K562 (cell line): Measurements from ENCODE around the gene PREP. TPM values are rescaled to one million over a fixed set of nuclear protein-coding genes. Genes with fewer than 3 reads are reported as not detected.

ENCODE experiments used
- CC2D1A ChIP-seq: fragments of 450-650 bp; IDR thresholded peaks from 2 replicates; pipeline ENCODE4 v1.6.1; 2017; ENCODE audit warnings: mild to moderate bottlenecking
- ELF4 ChIP-seq: fragments of 450-650 bp; formaldehyde crosslinking; IDR thresholded peaks from 2 replicates; pipeline ENCODE4 v1.4.0; 2022; ENCODE audit warnings: missing genetic modification characterization
- ESRRA ChIP-seq: fragments of 450-650 bp; IDR thresholded peaks from 2 replicates; pipeline ENCODE4 v1.6.1; 2014; ENCODE audit warnings: low read depth, mild to moderate bottlenecking, moderate library complexity, borderline replicate concordance
- MECOM ChIP-seq: fragments of 250-450 bp; sonication (Bioruptor Pico); IDR thresholded peaks from 2 replicates; pipeline ENCODE4 v1.8.0; 2022; ENCODE audit warnings: inconsistent platforms
- NR4A1 ChIP-seq, 2 experiments: fragments of 250-450 bp in 1 of 2; fragments of 450-650 bp in 1 of 2; sonication (Bioruptor Pico) in 1 of 2; IDR thresholded peaks; 2 replicates each; pipeline versions ENCODE4 v1.4.0 to v1.6.1; 2016 to 2020; ENCODE audit warnings: mild to moderate bottlenecking in 2 of 2, missing compliant biosample characterization in 1 of 2, missing genetic modification characterization in 1 of 2, moderate library complexity in 1 of 2
- SIN3B ChIP-seq: fragments of 450-650 bp; IDR thresholded peaks from 2 replicates; pipeline ENCODE4 v1.6.1; 2017; ENCODE audit warnings: low read depth, mild to moderate bottlenecking, moderate library complexity
- TSC22D4 ChIP-seq: fragments of 450-650 bp; IDR thresholded peaks from 2 replicates; pipeline ENCODE4 v1.6.1; 2016; ENCODE audit warnings: missing genetic modification characterization, missing biosample characterization, control low read depth
- WHSC1 ChIP-seq: IDR thresholded peaks from one replicate; pipeline ENCODE4 v1.6.1; 2012; ENCODE audit warnings: low read length, control low read depth, inconsistent platforms
- ZBTB1 ChIP-seq: sonication (generic); formaldehyde crosslinking; IDR thresholded peaks from 2 replicates; pipeline ENCODE4 v1.8.1; 2023; ENCODE audit warnings: missing genetic modification reagents, low read depth, mild to moderate bottlenecking, borderline replicate concordance
- ZKSCAN3 ChIP-seq: fragments of 250-450 bp; sonication (Bioruptor Pico); IDR thresholded peaks from 2 replicates; pipeline ENCODE4 v1.4.0; 2020
- ZNF212 ChIP-seq: fragments of 450-650 bp; formaldehyde crosslinking; IDR thresholded peaks from 2 replicates; pipeline ENCODE4 v1.4.0; 2020; ENCODE audit warnings: mild to moderate bottlenecking
- ZNF589 ChIP-seq: fragments of 200-800 bp; sonication (Bioruptor generic); IDR thresholded peaks from 2 replicates; pipeline ENCODE4 v1.6.1; 2016; ENCODE audit warnings: low read depth, missing genetic modification characterization, missing compliant biosample characterization
- ZNF717 ChIP-seq: fragments of 250-450 bp; sonication (Bioruptor Pico); IDR thresholded peaks from 2 replicates; pipeline ENCODE4 v1.5.0; 2021
- polyA plus RNA-seq, 8 experiments: library from polyadenylated mRNA; depleted of rRNA in 4 of 8; stranded (reverse) in 5 of 8; unstranded in 3 of 8; fragments of >200 nt; fragmentation: Nextera tagmentation in 2 of 8; fragmentation: Illumina TruSeq in 1 of 8; extraction: Ambion mirVana in 2 of 8; extraction: Trizol in 1 of 8; gene quantifications; 2 replicates each; pipeline versions ENCODE4 v1.2.1 to v1.2.3, GENCODE V29; 2011 to 2014; ENCODE audit warnings: inconsistent platforms in 1 of 8, missing spikeins in 1 of 8
- total RNA-seq, 7 experiments: library from RNA; depleted of rRNA in 6 of 7; stranded (reverse); fragments of >200 nt in 6 of 7; fragmentation: Illumina TruSeq in 2 of 7; extraction: Trizol in 2 of 7; gene quantifications; 2 replicates each; pipeline versions ENCODE4 v1.2.1 to v1.2.3, GENCODE V29; 2011 to 2021; ENCODE audit warnings: low replicate concordance in 1 of 7
- TF ChIP-seq, protein P1 (sequence below), 2 experiments: fragments of 450-650 bp; formaldehyde crosslinking in 1 of 2; IDR thresholded peaks; 2 replicates each; pipeline versions ENCODE4 v1.4.0 to v1.6.1; 2014 to 2020; ENCODE audit warnings: mild to moderate bottlenecking in 2 of 2, borderline replicate concordance in 1 of 2, low read depth in 1 of 2
- TF ChIP-seq, protein P2 (sequence below), 2 experiments: fragments of 200-800 bp in 1 of 2; sonication (Bioruptor generic) in 1 of 2; sonication (generic) in 1 of 2; formaldehyde crosslinking in 1 of 2; IDR thresholded peaks in 1 of 2; conservative IDR thresholded peaks in 1 of 2; 2 replicates each; pipeline versions ENCODE4 v1.5.0 to v1.6.1; 2016 to 2020; ENCODE audit warnings: missing compliant biosample characterization in 1 of 2, missing genetic modification characterization in 1 of 2, missing genetic modification reagents in 1 of 2

The PREP gene
- total and polyA plus RNA-seq, 9 of the 15 experiments (the other 6 are each of a cell fraction or from before 2014, with no cell fraction given) = 14.1 to 60.8 (median 28.3) TPM

DNA sequence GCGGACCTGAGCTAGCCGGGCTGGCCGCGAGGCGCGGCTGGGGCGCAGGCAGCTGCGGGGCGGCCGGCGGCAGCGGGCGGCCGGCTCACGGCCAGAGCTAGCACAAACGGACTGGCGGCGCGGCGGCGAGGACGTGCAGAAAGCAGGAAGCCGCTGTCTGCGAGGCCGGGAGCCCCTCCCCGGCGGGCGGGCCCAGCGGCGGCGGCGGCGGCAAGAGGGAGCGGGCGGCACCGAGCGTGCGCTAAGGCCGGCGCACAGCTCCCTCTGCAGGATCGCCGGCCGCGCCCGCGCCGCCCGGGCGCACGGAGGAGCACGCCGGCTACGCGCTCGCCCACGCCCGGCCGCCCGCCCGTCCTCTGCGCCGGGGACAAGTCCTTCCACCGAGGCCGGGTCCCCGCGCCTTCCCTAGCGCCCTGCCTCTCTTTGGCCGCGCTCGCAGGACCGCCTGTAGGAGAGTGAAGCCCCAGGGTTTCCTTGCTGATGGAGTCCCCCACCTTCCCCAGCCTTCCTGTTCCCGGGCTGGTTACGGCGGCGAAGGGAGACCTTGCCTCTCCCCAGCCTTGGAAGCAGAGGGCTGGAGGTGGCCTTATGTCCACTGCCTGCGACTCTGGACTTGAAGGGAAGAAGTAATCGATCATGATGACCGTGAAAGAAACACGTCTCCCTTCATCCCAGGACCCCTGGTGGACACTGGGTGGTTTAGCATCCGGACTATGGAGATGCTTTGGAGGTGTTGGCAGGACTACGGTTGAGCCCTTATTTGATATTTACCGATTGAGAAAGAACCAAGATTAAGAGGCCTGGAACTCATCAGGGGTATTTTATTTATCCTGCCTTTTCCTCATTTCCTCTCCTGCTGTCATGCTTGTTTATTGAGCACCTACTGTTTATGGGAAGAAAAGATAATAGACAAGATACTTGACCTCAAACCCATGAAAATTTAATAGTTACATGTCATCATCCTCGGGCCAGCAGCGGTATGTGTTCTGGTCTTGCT lies at the start of gene PREP (continued):
- TF ChIP-seq ZNF717 (CRISPR knock-in tag) (no peak), ESRRA (no peak), ELF4 (CRISPR knock-in tag) (no peak), ZBTB1 (CRISPR knock-in tag) (0 out of 2 replicates have a peak, but pooled peaks have one; percentile 48), WHSC1 (no peak), MECOM (CRISPR knock-in tag) (no peak), ZNF212 (CRISPR knock-in tag) (no peak), CC2D1A (no peak), SIN3B (no peak; the same call in 1 of the 2 replicates), ZNF589 (CRISPR knock-in tag) (no peak), TSC22D4 (tag) (no peak), ZKSCAN3 (CRISPR knock-in tag) (no peak), NR4A1 (CRISPR knock-in tag; IDR thresholded peaks at IDR 0.05) (no peak), NR4A1 (tag; IDR thresholded peaks at IDR 0.05) (no peak)
- TF ChIP-seq, protein P1, sequence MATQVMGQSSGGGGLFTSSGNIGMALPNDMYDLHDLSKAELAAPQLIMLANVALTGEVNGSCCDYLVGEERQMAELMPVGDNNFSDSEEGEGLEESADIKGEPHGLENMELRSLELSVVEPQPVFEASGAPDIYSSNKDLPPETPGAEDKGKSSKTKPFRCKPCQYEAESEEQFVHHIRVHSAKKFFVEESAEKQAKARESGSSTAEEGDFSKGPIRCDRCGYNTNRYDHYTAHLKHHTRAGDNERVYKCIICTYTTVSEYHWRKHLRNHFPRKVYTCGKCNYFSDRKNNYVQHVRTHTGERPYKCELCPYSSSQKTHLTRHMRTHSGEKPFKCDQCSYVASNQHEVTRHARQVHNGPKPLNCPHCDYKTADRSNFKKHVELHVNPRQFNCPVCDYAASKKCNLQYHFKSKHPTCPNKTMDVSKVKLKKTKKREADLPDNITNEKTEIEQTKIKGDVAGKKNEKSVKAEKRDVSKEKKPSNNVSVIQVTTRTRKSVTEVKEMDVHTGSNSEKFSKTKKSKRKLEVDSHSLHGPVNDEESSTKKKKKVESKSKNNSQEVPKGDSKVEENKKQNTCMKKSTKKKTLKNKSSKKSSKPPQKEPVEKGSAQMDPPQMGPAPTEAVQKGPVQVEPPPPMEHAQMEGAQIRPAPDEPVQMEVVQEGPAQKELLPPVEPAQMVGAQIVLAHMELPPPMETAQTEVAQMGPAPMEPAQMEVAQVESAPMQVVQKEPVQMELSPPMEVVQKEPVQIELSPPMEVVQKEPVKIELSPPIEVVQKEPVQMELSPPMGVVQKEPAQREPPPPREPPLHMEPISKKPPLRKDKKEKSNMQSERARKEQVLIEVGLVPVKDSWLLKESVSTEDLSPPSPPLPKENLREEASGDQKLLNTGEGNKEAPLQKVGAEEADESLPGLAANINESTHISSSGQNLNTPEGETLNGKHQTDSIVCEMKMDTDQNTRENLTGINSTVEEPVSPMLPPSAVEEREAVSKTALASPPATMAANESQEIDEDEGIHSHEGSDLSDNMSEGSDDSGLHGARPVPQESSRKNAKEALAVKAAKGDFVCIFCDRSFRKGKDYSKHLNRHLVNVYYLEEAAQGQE (IDR thresholded peaks at IDR 0.05; ENCODE audit: borderline replicate concordance) = peak; percentile 56
- TF ChIP-seq, protein P1 (CRISPR knock-in tag; IDR thresholded peaks at IDR 0.05; ENCODE audit: low read depth) = peak; percentile 70
- TF ChIP-seq, protein P2, sequence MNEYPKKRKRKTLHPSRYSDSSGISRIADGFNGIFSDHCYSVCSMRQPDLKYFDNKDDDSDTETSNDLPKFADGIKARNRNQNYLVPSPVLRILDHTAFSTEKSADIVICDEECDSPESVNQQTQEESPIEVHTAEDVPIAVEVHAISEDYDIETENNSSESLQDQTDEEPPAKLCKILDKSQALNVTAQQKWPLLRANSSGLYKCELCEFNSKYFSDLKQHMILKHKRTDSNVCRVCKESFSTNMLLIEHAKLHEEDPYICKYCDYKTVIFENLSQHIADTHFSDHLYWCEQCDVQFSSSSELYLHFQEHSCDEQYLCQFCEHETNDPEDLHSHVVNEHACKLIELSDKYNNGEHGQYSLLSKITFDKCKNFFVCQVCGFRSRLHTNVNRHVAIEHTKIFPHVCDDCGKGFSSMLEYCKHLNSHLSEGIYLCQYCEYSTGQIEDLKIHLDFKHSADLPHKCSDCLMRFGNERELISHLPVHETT (CRISPR knock-in tag; conservative IDR thresholded peaks at IDR 0.05 in 1 of 2, IDR thresholded peaks at IDR 0.05 in 1 of 2) = peak in 1 of 2 experiments; percentile 78; a peak in 2 of 4 replicates
